ENCODE results near the gene TBCCD1.

The TBCCD1 gene

DNA sequence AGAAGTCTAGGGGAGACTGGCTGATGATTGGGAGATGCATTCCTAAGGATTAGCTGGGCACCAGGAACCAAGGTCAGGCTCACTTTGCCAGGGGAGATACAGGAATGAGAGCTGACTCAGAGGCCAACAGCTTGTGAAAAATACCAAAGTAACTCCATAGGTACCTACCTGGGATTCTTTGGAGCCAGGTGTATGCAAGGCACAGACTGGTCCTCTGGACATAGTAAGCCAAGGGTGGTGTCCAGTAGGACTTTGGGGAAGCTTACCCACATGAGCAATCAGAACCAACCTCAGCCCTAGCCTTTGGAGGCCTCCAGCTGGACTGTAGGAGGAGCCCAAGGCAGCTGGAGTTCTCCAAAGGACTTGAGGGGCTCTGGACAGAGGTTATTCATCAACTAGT is 70.5 kb downstream of the TBCCD1 start:
- no peak overlapping the region for H2BK5ac ChIP-seq (ENCODE audit: low read depth, low read length, poor library complexity, severe bottlenecking)
- H3K9me3 ChIP-seq (ENCODE audit: control insufficient read depth, low read length), result no peaks in the 10 kb centered on the region
- no peaks in the 10 kb centered on the region for H3K4me1 ChIP-seq (ENCODE audit: control insufficient read depth, insufficient read depth, low read depth, low read length)

More for the DNA sequence above, 70.5 kb downstream of the TBCCD1 start:
- Histone ChIP-seq H3K18ac (ENCODE audit: low read depth in 1 of 2, low read length in 2 of 2) (no peak overlapping the region), H3K36me3 (ENCODE audit: control insufficient read depth in 1 of 2, insufficient read depth in 2 of 2, low read depth in 1 of 2, low read length in 2 of 2) (no peaks in the 10 kb centered on the region), H2BK15ac (ENCODE audit: low read depth, poor library complexity, severe bottlenecking) (no peak overlapping the region), H3K14ac (ENCODE audit: low read length in 2 of 2) (no peak overlapping the region), H3K9ac (ENCODE audit: low read length) (no peak overlapping the region), H2AK5ac (ENCODE audit: low read length, severe bottlenecking) (no peak overlapping the region), H3K79me1 (replicated peaks; ENCODE audit: low read length, poor library complexity, severe bottlenecking) (no peaks in the 10 kb centered on the region), H2BK120ac (ENCODE audit: low read depth, low read length) (no peak overlapping the region), H4K8ac (ENCODE audit: low read length) (no peak overlapping the region), H3K23ac (ENCODE audit: low read length in 2 of 2) (no peak overlapping the region), H3K27me3 (ENCODE audit: control insufficient read depth in 1 of 2, insufficient read depth in 1 of 2, low read length in 2 of 2) (peaks cover 50 to 52% of the 10 kb centered on the region in 2 experiments), H3K27ac (ENCODE audit: low read length, poor library complexity, severe bottlenecking) (no peak overlapping the region), H3K4me3 (ENCODE audit: insufficient read depth in 1 of 2, low read depth in 1 of 2, low read length in 2 of 2) (no peak overlapping the region), H3K4ac (ENCODE audit: low read depth in 1 of 2, low read length in 2 of 2) (no peak overlapping the region), H2BK12ac (ENCODE audit: low read length in 2 of 2) (no peak overlapping the region), H4K91ac (ENCODE audit: low read length) (no peak overlapping the region), H3K4me2 (ENCODE audit: low read length, poor library complexity, severe bottlenecking) (no peak overlapping the region), H2AFZ (ENCODE audit: low read depth, low read length) (no peak overlapping the region)
- no peak for DNase-seq
